Measurements from ENCODE around the gene LDLRAD4.

- TF ChIP-seq CTCF (IDR thresholded peaks at IDR 0.05) (no peak), EP300 (IDR thresholded peaks at IDR 0.05) (no peak), POLR2A (IDR thresholded peaks at IDR 0.05) (no peak)
These were observed 318.0 kb downstream of the LDLRAD4 start for GRCh38 chr18:13536578-13536977.

All from tibial nerve (tissue), 4 donors.